ENCODE data around the gene ADORA2A. TPM values are rescaled to one million over a fixed set of nuclear protein-coding genes. Genes with fewer than 3 reads are reported as not detected.

Gene ADORA2A
- total RNA-seq, 1 experiment from 2014 or later = 4.0 TPM

DNA sequence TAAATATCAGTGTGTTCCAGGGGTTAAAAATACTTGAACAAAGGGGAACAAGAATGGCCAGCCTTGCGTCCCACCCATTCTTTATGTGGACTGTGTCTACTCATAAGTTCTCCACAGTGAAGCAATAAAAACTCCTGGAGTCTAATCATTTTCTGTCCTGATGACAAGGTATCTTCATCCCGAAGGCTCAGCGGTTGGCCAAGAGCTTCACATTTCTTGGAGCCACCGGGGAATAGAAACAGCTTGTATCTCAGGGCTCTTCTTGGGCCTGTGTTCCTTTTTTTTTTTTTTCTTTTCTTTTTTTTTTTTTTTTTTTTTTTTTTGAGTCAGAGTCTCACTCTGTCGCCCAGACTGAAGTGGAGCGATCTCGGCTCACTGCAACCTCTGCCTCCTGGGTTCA is 36.8 kb upstream of the ADORA2A start:
- ChIA-PET POLR2A (interaction anchor here (0.6 kb wide), 1 partner anchor 101 kb away, joined by 9 read pairs; no protein-coding TSS in a partner anchor), CTCF (no interaction called here)
- no peaks in the 10 kb centered on the region for H3K27me3 Mint-ChIP-seq (ENCODE audit: insufficient read depth, unreplicated experiment)
- no TSS peak for BruUV-seq (replicated peaks)
- H3K36me3 ChIP-seq (ENCODE audit: control insufficient read depth, insufficient read depth, low read length) = no peaks in the 10 kb centered on the region; the same call in none of the 2 replicates
- no peaks in the 10 kb centered on the region for H3K9me3 Mint-ChIP-seq (ENCODE audit: unreplicated experiment)
- H3K27ac Mint-ChIP-seq (ENCODE audit: unreplicated experiment) = no peak overlapping the region
- no peaks in the 10 kb centered on the region for H3K4me1 Mint-ChIP-seq (ENCODE audit: low read depth, unreplicated experiment)
- H3K9me3 ChIP-seq = no peaks in the 10 kb centered on the region
- TF ChIP-seq, protein P1, sequence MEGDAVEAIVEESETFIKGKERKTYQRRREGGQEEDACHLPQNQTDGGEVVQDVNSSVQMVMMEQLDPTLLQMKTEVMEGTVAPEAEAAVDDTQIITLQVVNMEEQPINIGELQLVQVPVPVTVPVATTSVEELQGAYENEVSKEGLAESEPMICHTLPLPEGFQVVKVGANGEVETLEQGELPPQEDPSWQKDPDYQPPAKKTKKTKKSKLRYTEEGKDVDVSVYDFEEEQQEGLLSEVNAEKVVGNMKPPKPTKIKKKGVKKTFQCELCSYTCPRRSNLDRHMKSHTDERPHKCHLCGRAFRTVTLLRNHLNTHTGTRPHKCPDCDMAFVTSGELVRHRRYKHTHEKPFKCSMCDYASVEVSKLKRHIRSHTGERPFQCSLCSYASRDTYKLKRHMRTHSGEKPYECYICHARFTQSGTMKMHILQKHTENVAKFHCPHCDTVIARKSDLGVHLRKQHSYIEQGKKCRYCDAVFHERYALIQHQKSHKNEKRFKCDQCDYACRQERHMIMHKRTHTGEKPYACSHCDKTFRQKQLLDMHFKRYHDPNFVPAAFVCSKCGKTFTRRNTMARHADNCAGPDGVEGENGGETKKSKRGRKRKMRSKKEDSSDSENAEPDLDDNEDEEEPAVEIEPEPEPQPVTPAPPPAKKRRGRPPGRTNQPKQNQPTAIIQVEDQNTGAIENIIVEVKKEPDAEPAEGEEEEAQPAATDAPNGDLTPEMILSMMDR (IDR thresholded peaks at IDR 0.05; ENCODE audit: insufficient read depth in 1 of 2, low read depth in 1 of 2, low read length in 1 of 2, severe bottlenecking in 1 of 2, unreplicated experiment in 1 of 2) = no peak
- H3K4me1 ChIP-seq = no peaks in the 10 kb centered on the region
- no peak overlapping the region for H3K4me3 Mint-ChIP-seq (ENCODE audit: unreplicated experiment)
- H3K27me3 ChIP-seq (replicated peaks; ENCODE audit: control insufficient read depth, insufficient read depth, low read length) = no peaks in the 10 kb centered on the region
- intact Hi-C loops (cut with micrococcal nuclease; ENCODE audit: unreplicated experiment) = no loop called here
- peaks cover 38% of the 10 kb centered on the region for H3K36me3 Mint-ChIP-seq (ENCODE audit: insufficient read depth, unreplicated experiment)
- no peak overlapping the region for H3K4me3 ChIP-seq (ENCODE audit: low read depth, low read length)
- DNase-seq = no peak

GRCh38 chr22:24391836-24392217 is 35.6 kb upstream of the ADORA2A start:
- BruUV-seq (replicated peaks) = no TSS peak
- TF ChIP-seq, protein P1 (IDR thresholded peaks at IDR 0.05; ENCODE audit: insufficient read depth in 1 of 2, low read depth in 1 of 2, low read length in 1 of 2, severe bottlenecking in 1 of 2, unreplicated experiment in 1 of 2) = no peak
- H3K27me3 ChIP-seq (replicated peaks; ENCODE audit: control insufficient read depth, insufficient read depth, low read length) = no peaks in the 10 kb centered on the region
- H3K9me3 Mint-ChIP-seq (ENCODE audit: unreplicated experiment) = no peaks in the 10 kb centered on the region
- CTCF ChIA-PET = no interaction called here
- no peak overlapping the region for H3K4me3 ChIP-seq (ENCODE audit: low read depth, low read length)
- no peaks in the 10 kb centered on the region for H3K9me3 ChIP-seq
- DNase-seq = no peak
- H3K27ac Mint-ChIP-seq (ENCODE audit: unreplicated experiment) = no peak overlapping the region
- POLR2A ChIA-PET = no interaction called here
- intact Hi-C loops (cut with micrococcal nuclease; ENCODE audit: unreplicated experiment) = no loop called here
- no peak overlapping the region for H3K4me3 Mint-ChIP-seq (ENCODE audit: unreplicated experiment)
- no peaks in the 10 kb centered on the region for H3K4me1 Mint-ChIP-seq (ENCODE audit: low read depth, unreplicated experiment)
- H3K27me3 Mint-ChIP-seq (ENCODE audit: insufficient read depth, unreplicated experiment) = no peaks in the 10 kb centered on the region
- H3K4me1 ChIP-seq = no peaks in the 10 kb centered on the region
- H3K36me3 ChIP-seq (ENCODE audit: control insufficient read depth, insufficient read depth, low read length) = no peaks in the 10 kb centered on the region; the same call in none of the 2 replicates
- peaks cover 42% of the 10 kb centered on the region for H3K36me3 Mint-ChIP-seq (ENCODE audit: insufficient read depth, unreplicated experiment)

DNA sequence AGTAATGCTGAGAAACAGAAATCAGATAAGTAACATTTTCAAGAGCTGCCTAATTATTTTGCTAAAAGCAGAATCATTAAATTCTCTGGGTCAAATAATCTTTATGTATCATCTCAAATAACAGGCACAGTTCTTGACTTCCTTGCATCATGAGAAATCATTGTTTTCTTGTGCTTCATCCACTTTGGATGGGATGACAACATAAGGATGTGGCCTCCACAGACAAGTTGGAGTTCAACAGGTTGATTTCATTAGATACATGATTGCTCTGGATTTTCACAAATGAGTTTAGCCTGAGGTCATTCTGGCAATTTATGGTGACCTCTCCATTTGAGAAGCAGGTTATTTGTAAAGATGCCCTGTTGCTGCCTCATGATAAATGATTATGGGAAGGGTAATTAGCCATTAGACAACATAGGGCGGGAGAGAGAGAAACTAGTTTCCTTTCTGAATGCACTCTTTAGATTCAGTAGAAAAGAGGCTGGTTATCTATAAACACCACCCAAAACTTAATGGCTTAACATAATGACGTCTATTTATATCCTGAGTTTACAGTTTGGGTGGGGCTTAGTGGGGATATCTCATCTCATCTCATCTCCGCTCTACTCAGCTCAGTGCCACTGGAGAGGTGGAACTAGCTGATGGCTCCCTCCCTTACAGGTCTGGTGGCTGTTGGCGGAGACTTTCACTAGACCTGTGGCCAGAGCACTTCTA is 35.0 kb upstream of the ADORA2A start:
- no peaks in the 10 kb centered on the region for H3K4me1 ChIP-seq
- Mint-ChIP-seq H3K4me1 (ENCODE audit: low read depth, unreplicated experiment) (no peaks in the 10 kb centered on the region), H3K27ac (ENCODE audit: unreplicated experiment) (no peak overlapping the region), H3K4me3 (ENCODE audit: unreplicated experiment) (no peak overlapping the region), H3K9me3 (ENCODE audit: unreplicated experiment) (no peaks in the 10 kb centered on the region), H3K27me3 (ENCODE audit: insufficient read depth, unreplicated experiment) (no peaks in the 10 kb centered on the region), H3K36me3 (ENCODE audit: insufficient read depth, unreplicated experiment) (peaks cover 39% of the 10 kb centered on the region)
- H3K27me3 ChIP-seq (replicated peaks; ENCODE audit: control insufficient read depth, insufficient read depth, low read length) = no peaks in the 10 kb centered on the region
- BruUV-seq (replicated peaks) = no TSS peak
- DNase-seq = no peak
- no peaks in the 10 kb centered on the region for H3K9me3 ChIP-seq
- TF ChIP-seq, protein P1 (IDR thresholded peaks at IDR 0.05; ENCODE audit: insufficient read depth in 1 of 2, low read depth in 1 of 2, low read length in 1 of 2, severe bottlenecking in 1 of 2, unreplicated experiment in 1 of 2) = no peak
- intact Hi-C loops (cut with micrococcal nuclease; ENCODE audit: unreplicated experiment) = no loop called here
- ChIA-PET CTCF (no interaction called here), POLR2A (interaction anchor here (0.5 to 0.6 kb wide), 2 partner anchors 121 to 163 kb away, joined by 3 to 4 read pairs; no protein-coding TSS in a partner anchor)
- H3K4me3 ChIP-seq (ENCODE audit: low read depth, low read length) = no peak overlapping the region
- no peaks in the 10 kb centered on the region; the same call in none of the 2 replicates for H3K36me3 ChIP-seq (ENCODE audit: control insufficient read depth, insufficient read depth, low read length)

All from Caco-2 (cell line).